Pancreas (tissue), 10 donors: ENCODE measurements around the gene ZEB2. TPM values are rescaled to one million over a fixed set of nuclear protein-coding genes. Genes with fewer than 3 reads are reported as not detected.
A peak's percentile ranks its signal among the peaks of the same experiment; 100 is the strongest.

ENCODE experiments used
- ATAC-seq, 4 donors: fragments of 200-7000 bp; cut with Tn5 transposase; one replicate each; pipeline versions ENCODE4 v1.8.0 to v1.9.1; 2020; ENCODE audit warnings: mild to moderate bottlenecking in 4 of 4, moderate library complexity in 4 of 4
- DNase-seq, 6 donors: peaks; one replicate each; pipeline ENCODE4 v3.0.0-alpha.2; 2020
- FAIRE-seq: peaks from 2 replicates; lab custom pipeline; 2012; peaks lifted over from hg19 to GRCh38; lab: Jason Lieb, UNC
- H3K27ac ChIP-seq, 4 donors: fragments of 200-600 bp; sonication (generic); 1 replicate in 3 of 4; 2 replicates in 1 of 4; pipeline versions ENCODE4 v1.5.0 to v1.8.0; 2020
- H3K27me3 ChIP-seq, 4 donors: fragments of 200-600 bp; one replicate each; pipeline ENCODE4 v1.8.0; 2021
- H3K36me3 ChIP-seq, 3 donors: fragments of 200-600 bp; sonication (generic) in 1 of 3; one replicate each; pipeline versions ENCODE4 v1.5.0 to v1.8.0; 2020 to 2021
- H3K4me1 ChIP-seq, 3 donors: fragments of 200-600 bp; one replicate each; pipeline ENCODE4 v1.8.0; 2021
- H3K4me3 ChIP-seq, 4 donors: fragments of 200-600 bp; sonication (generic) in 2 of 4; one replicate each; pipeline versions ENCODE4 v1.5.0 to v1.8.0; 2020 to 2021
- H3K9me3 ChIP-seq, 4 donors: fragments of 200-600 bp; one replicate each; pipeline ENCODE4 v1.8.0; 2021
- WGBS, 2 donors: extraction: QIAGEN DNeasy Blood & Tissue Kit; methylation state at CpG; one replicate each; pipeline ENCODE4 v1.1.7; 2013; 5-methylcytosine and 5-hydroxymethylcytosine counted together
- intact Hi-C, 3 donors: fragments of 100-400 bp; cut with DNase I; formaldehyde crosslinking; loops; one replicate each; pipeline versions ENCODE4 v1.11.1 to v1.14.2; 2022
- polyA plus RNA-seq, 2 donors: library from polyadenylated mRNA; stranded (reverse); fragments of 200-250 nt; gene quantifications; one replicate each; pipeline ENCODE4 v1.2.3, GENCODE V29; 2013
- total RNA-seq, 6 donors: library from RNA; stranded (reverse); fragmentation: NEBNext Ultra II Directional in 4 of 6; extraction: Animal tissue kit (Norgen Biotek cat#: 25700) in 4 of 6; gene quantifications; one replicate each; pipeline versions ENCODE4 v1.2.1 to v1.2.4, GENCODE V29; 2021 to 2023
- TF ChIP-seq, protein P1 (sequence below), 4 donors: fragments of 200-600 bp; sonication (generic) in 3 of 4; IDR thresholded peaks; one replicate each; pipeline versions ENCODE4 v1.5.0 to v1.8.0; 2021; ENCODE audit warnings: antibody characterized with exemption in 4 of 4
- donor health status: healthy with polysubstance abuse.
- donor health status: DM: no; HTN: no; CAD: no; lungs with moderate emphysema.
- donor health status: DM: no; HTN: no; CAD: no.
- donor health status: control.
- donor health status: control.
- donor health status: Bipolar disorder and iron deficiency.
- donor health status: DM: yes; HTN: yes; CAD: no.
- donor health status: DM: no; HTN: no; CAD: no.
- donor health status: DM: no; HTN: no; CAD: no.
- donor health status: DM: yes; HTN: yes; CAD: no.

The ZEB2 gene
- total and polyA plus RNA-seq, 8 donors = 3.8 to 38.6 (median 5.7) TPM

DNA sequence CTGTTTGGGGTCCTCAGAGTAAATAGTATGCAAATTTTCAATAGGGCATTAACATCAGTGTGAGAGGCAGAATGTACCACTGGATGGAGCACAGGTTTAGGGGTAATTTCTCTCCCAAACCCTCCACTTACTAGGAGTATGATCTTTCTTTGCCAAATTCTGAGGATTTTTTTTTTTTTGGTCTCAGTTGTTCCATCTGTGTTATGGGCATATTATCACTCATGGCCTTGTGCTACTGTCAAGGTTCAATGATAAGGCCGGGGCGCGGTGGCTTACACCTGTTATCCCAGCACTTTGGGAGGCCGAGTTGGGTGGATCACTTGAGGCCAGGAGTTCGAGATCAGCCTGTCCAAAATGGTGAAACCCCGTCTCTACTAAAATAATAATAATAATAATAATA lies 30.2 kb upstream of the ZEB2 start:
- Histone ChIP-seq H3K27ac (no peak overlapping the region), H3K27me3 (no peaks in the 10 kb centered on the region), H3K4me1 (no peaks in the 10 kb centered on the region), H3K36me3 (no peaks in the 10 kb centered on the region), H3K4me3 (no peak overlapping the region), H3K9me3 (no peaks in the 10 kb centered on the region)
- 88 to 94% methylated on average over 6 of the region's 6 CpGs for WGBS, 2 donors
- intact Hi-C loops = no loop called here
- ATAC-seq (no peak), FAIRE-seq (no peak), DNase-seq (no peak)
- TF ChIP-seq, protein P1, sequence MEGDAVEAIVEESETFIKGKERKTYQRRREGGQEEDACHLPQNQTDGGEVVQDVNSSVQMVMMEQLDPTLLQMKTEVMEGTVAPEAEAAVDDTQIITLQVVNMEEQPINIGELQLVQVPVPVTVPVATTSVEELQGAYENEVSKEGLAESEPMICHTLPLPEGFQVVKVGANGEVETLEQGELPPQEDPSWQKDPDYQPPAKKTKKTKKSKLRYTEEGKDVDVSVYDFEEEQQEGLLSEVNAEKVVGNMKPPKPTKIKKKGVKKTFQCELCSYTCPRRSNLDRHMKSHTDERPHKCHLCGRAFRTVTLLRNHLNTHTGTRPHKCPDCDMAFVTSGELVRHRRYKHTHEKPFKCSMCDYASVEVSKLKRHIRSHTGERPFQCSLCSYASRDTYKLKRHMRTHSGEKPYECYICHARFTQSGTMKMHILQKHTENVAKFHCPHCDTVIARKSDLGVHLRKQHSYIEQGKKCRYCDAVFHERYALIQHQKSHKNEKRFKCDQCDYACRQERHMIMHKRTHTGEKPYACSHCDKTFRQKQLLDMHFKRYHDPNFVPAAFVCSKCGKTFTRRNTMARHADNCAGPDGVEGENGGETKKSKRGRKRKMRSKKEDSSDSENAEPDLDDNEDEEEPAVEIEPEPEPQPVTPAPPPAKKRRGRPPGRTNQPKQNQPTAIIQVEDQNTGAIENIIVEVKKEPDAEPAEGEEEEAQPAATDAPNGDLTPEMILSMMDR (IDR thresholded peaks at IDR 0.05) = no peak

- TF ChIP-seq, protein P1 (IDR thresholded peaks at IDR 0.05) = no peak
- ATAC-seq (no peak), DNase-seq (no peak), FAIRE-seq (no peak)
- H3K9me3 ChIP-seq = no peaks in the 10 kb centered on the region
- no peaks in the 10 kb centered on the region for H3K4me1 ChIP-seq
- H3K27ac ChIP-seq = no peak overlapping the region
- H3K4me3 ChIP-seq = no peak overlapping the region
- no peaks in the 10 kb centered on the region for H3K36me3 ChIP-seq
- intact Hi-C loops = no loop called here
- H3K27me3 ChIP-seq = no peaks in the 10 kb centered on the region
Observed at GRCh38 chr2:144548532-144549191, 28.7 kb upstream of the ZEB2 start.

- 61 to 81% methylated on average over 1 of the region's 1 CpG for WGBS, 2 donors
- H3K27ac ChIP-seq = no peak overlapping the region
- H3K36me3 ChIP-seq = no peaks in the 10 kb centered on the region
- intact Hi-C loops = no loop called here
- FAIRE-seq (no peak), ATAC-seq (no peak), DNase-seq (no peak)
- no peaks in the 10 kb centered on the region for H3K27me3 ChIP-seq
- TF ChIP-seq, protein P1 (IDR thresholded peaks at IDR 0.05) = no peak
- H3K9me3 ChIP-seq = no peaks in the 10 kb centered on the region
- no peaks in the 10 kb centered on the region for H3K4me1 ChIP-seq
- no peak overlapping the region for H3K4me3 ChIP-seq
Observed at GRCh38 chr2:144548088-144548487, 28.2 kb upstream of the ZEB2 start.

GRCh38 chr2:144547494-144547893 lies 27.6 kb upstream of the ZEB2 start:
- H3K36me3 ChIP-seq = no peaks in the 10 kb centered on the region
- ATAC-seq = no peak
- H3K4me1 ChIP-seq = no peaks in the 10 kb centered on the region
- no peak for DNase-seq
- H3K9me3 ChIP-seq = no peaks in the 10 kb centered on the region
- 64 to 77% methylated on average over 6 of the region's 6 CpGs for WGBS, 2 donors
- no peak overlapping the region for H3K27ac ChIP-seq
- no peak for FAIRE-seq
- intact Hi-C loops = no loop called here
- no peak overlapping the region for H3K4me3 ChIP-seq
- no peaks in the 10 kb centered on the region for H3K27me3 ChIP-seq
- TF ChIP-seq, protein P1 (IDR thresholded peaks at IDR 0.05) = no peak

DNA sequence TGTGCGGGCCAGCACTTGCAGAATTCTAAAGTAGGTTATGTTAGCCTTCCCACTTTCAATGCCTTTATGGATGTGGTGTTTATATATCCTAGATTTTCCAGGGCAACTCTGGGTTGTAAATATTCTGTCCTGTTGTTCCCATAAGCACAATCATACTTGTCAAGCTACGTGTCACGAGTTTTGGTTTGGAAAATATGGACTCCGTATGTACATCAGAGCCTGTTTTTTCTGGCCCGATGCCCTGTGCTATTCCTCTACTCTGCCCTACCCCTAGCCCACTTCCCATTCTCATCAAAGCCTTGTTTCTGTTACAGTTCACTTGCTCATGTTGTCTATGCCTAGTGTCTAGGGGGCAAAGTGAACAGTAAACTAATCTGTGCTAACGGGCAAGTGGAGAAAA lies 27.0 kb upstream of the ZEB2 start:
- Histone ChIP-seq H3K27me3 (no peaks in the 10 kb centered on the region), H3K27ac (no peak overlapping the region), H3K4me3 (no peak overlapping the region), H3K36me3 (no peaks in the 10 kb centered on the region), H3K4me1 (no peaks in the 10 kb centered on the region), H3K9me3 (no peaks in the 10 kb centered on the region)
- WGBS, 2 donors = 80 to 88% methylated on average over 6 of the region's 6 CpGs
- intact Hi-C loops = no loop called here
- TF ChIP-seq, protein P1 (IDR thresholded peaks at IDR 0.05) = no peak
- FAIRE-seq = no peak
- DNase-seq = no peak
- peak in 1 of 4 donors; percentile 23 for ATAC-seq
